GM19324 (cell line): ENCODE results near the gene TMEM132D.

ENCODE experiments used
- ATAC-seq: cut with Tn5 transposase; IDR thresholded peaks from one replicate; pipeline ENCODE4 v1.9.1; 2021; ENCODE audit warnings: mild to moderate bottlenecking, moderate library complexity; ENCODE audit not compliant: unreplicated experiment, low FRiP score

Gene TMEM132D

GRCh38 chr12:129152351-129153104 is 751.3 kb downstream of the TMEM132D start:
- ATAC-seq, result no peak

- no peak for ATAC-seq
These were observed 753.1 kb downstream of the TMEM132D start for GRCh38 chr12:129150721-129151120.

GRCh38 chr12:129145381-129145780 is 758.4 kb downstream of the TMEM132D start:
- no peak for ATAC-seq

GRCh38 chr12:129138776-129139175 is 765.0 kb downstream of the TMEM132D start:
- ATAC-seq, result no peak

- no peak for ATAC-seq
These were observed 767.0 kb downstream of the TMEM132D start for GRCh38 chr12:129136694-129137325.

- ATAC-seq, result no peak
These were observed 776.1 kb downstream of the TMEM132D start for GRCh38 chr12:129127771-129128170.

GRCh38 chr12:129127211-129127610 is 776.6 kb downstream of the TMEM132D start:
- ATAC-seq, result no peak

GRCh38 chr12:129119537-129119936 is 784.3 kb downstream of the TMEM132D start:
- no peak for ATAC-seq

- no peak for ATAC-seq
These were observed 788.3 kb downstream of the TMEM132D start for GRCh38 chr12:129115558-129115957.

GRCh38 chr12:129110575-129110974 is 793.2 kb downstream of the TMEM132D start:
- no peak for ATAC-seq

- ATAC-seq, result no peak
These were observed 794.4 kb downstream of the TMEM132D start for GRCh38 chr12:129109174-129110001.

GRCh38 chr12:129106772-129107171 is 797.1 kb downstream of the TMEM132D start:
- ATAC-seq, result no peak

- no peak for ATAC-seq
These were observed 800.6 kb downstream of the TMEM132D start for GRCh38 chr12:129103231-129103630.

- ATAC-seq, result no peak
These were observed 801.6 kb downstream of the TMEM132D start for GRCh38 chr12:129102233-129102632.

GRCh38 chr12:129101816-129102215 is 802.0 kb downstream of the TMEM132D start:
- ATAC-seq, result no peak

GRCh38 chr12:129101404-129101803 is 802.4 kb downstream of the TMEM132D start:
- no peak for ATAC-seq

- ATAC-seq, result no peak
These were observed 806.4 kb downstream of the TMEM132D start for GRCh38 chr12:129097451-129097850.

GRCh38 chr12:129096968-129097367 is 806.9 kb downstream of the TMEM132D start:
- ATAC-seq, result no peak

GRCh38 chr12:129096184-129096583 is 807.6 kb downstream of the TMEM132D start:
- no peak for ATAC-seq

GRCh38 chr12:129089576-129089975 is 814.2 kb downstream of the TMEM132D start:
- no peak for ATAC-seq
